Amniotic stem cell (primary cell): Measurements from ENCODE around the gene GALP.
"Not testable (repeated sequence)": the region's sequence is repeated elsewhere in the genome, so short reads cannot be mapped to it uniquely, and the experiment has no call there.

Experiments
- DNase-seq: peaks from one replicate; lab custom pipeline; 2025; lab: John Stamatoyannopoulos, UW

GALP gene

DNA sequence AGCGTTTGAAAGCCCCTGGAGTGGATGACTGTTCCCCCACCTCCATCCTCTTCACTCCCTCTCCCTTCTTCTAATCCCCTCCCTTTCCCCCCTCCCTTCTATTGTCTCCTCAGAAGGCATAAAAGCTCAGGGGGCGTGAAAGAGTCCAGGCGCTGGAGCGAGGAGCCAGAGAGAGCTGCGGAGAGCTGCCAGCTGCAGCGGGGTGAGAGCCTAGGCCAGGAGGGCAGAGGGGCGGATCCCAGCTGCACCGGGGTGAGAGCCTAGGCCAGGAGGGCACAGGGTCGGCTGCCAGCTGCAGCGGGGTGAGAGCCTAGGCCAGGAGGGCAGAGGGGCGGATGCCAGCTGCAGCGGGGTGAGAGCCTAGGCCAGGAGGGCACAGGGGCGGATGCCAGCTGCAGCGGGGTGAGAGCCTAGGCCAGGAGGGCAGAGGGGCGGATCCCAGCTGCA is at the start of gene GALP:
Gene GALP (plus strand): TSS at position 148 of the 447 bp plus-strand sequence. CDS start 1,101 bp downstream, outside the sequence.
- DNase-seq: not testable (repeated sequence)

DNA sequence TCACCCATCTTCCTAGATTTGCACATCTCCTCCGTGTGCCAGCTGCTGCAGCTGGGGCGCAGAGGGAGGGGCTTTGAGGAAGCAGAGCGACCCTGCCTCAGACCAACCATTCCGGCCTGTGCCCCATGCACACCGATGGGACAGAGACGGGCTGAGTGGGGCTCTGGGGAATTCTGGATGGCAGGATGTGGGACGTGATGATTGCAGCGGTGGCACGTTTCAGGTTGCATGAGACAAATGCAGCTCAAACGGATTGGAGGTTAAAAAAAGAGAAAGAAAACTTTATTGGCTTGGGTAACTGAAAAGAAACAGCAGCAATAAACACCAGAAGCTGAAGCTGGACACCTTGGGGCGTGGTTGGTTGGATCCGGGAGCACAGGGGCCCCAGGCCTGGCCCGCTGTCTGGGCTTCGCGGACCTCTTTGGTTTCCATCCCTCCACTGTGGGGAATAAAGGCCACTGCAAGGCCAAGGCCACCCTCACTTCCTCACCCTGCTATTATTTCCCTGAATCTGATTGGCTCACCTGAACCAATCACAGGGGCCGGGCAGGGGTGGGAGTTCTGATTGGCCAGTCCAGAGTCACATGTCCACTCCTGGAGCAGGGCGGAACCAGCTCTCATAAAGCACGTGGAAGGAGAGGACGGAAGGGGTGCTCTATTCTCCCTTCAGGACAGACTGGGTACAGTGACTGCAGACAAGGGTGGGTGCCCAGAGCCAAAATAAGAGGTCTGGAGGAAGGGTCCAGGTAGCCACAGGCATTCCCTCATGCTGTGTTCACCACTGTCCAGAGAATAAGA is 48.6 kb upstream of the GALP start:
- DNase-seq: no peak

- no peak for DNase-seq
Observed at GRCh38 chr19:56130006-56130405, 45.8 kb upstream of the GALP start.

DNA sequence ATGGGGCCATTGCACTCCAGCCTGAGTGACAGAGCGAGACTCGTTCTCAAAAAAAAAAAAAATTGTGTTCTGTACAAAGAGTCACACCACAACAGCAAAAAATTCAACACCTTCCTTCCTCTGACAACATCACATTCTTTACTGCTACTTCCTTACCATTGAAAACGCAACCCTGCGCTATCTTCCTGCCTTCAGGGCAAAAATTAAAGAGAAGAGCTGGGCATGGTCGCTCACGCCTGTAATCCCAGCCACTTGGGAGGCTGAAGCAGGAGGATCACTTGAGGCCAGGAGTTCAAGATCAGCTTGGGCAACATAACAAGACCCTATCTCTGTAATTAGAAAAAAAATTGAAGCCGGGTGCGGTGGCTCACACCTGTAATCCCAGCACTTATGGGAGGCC is 44.2 kb upstream of the GALP start:
- no peak for DNase-seq

- no peak for DNase-seq
Observed at GRCh38 chr19:56132316-56132822, 43.4 kb upstream of the GALP start.

- no peak for DNase-seq
Observed at GRCh38 chr19:56133858-56134653, 41.8 kb upstream of the GALP start.

DNA sequence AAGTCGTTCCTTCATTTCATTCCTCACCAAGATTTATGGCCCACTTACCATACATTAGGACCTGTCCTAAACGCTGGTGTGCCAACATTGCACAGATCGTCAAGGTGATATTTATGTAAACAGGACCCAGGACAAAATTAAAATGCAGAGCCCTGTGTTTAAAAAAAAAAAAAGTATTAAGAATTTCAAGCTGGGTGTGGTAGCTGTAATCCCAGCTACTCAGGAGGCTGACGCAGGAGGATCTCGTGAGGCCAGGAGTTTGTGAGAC is 41.2 kb upstream of the GALP start:
- DNase-seq: no peak

- no peak for DNase-seq
Observed at GRCh38 chr19:56136362-56136761, 39.4 kb upstream of the GALP start.

DNA sequence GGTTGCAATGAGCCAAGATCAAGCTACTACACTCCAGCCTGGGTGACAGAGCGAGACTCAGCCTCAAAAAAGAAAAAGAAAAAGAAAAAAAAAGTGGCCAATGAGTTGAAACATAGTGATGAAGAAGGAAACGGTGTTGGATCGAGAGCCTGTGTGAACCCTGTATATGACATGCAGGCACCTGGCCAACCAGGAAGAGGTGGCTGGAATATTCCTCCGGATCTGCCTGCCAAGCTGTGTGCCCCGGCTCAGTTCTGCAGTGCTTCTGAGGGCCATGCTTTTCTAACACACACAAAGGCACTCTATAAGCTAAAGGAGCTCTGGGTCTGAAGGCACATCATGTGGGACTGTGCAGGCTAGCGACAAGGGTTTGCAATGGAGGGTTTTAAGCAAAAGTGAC is 38.4 kb upstream of the GALP start:
- no peak for DNase-seq

GRCh38 chr19:56138069-56138468 is 37.7 kb upstream of the GALP start:
- no peak for DNase-seq

- DNase-seq: no peak
Observed at GRCh38 chr19:56139847-56140582, 35.8 kb upstream of the GALP start.

GRCh38 chr19:56140583-56141416 is 35.0 kb upstream of the GALP start, which contains the start of gene ZNF444:
Gene ZNF444, plus strand, starts transcription at chr19:56141287. Its CDS starts 5,625 bp downstream, at chr19:56146912.
- DNase-seq: peak; percentile 99

DNA sequence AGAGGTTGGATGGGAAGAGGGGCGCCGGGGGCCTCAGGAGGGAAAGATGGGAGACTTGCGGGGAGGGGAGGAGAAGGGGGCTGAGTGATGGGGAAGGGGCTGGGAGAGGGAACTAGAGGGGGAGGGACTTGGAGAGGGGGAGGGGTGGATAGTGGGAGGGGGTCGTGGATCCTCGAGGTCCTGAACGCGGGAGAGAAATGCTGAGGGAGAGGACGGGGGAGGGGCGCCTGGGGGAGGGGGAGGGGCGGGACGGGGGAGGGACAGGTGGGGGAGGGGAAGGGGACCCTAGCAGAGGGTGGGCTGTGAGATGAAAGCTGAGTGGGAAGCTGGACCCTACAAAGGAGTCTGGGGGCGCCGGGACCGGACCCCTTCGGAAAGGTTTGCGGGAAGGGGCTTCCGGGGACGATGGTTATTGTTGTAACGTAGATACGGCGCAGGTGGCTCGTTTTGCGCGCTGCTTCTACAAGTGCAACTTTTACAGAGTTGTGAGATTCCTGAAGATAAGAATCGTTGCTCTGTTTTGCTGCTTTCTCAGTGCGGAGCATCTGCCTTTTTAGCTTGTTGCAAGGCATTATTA is 34.3 kb upstream of the GALP start:
- no peak for DNase-seq

DNA sequence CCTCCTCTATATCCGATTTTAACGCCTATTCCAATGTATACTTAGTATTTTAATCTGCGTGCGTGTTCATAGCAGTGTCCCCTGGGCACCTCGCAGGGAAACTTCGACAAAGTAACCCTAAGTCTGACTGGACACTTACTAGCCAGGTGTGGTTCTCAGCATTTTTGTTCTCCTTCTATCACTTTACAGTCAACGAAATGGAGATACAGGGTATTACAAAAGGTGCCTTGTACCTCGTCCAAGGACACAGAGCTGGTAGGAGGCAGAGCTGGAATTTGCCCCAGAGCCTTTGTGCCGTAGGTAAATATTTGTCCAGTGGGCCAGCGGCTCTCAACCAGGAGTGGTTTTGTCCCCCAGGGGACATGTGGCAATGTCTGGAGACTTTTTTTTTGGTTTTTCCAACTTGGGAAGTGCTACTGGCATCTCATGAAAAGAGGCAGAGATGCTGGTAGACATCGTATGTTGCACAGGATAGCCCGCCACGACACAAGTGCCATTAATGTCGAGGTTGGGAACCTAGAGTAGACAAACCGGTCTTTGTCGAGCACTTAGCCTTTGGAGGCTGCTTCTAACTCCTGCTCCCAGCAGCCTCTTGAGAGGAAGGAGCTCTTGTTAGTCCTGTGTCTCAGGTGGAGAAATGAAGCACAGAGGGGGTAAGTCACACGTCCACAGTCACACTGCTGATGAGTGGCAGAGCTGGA is 33.6 kb upstream of the GALP start:
- DNase-seq: no peak

DNA sequence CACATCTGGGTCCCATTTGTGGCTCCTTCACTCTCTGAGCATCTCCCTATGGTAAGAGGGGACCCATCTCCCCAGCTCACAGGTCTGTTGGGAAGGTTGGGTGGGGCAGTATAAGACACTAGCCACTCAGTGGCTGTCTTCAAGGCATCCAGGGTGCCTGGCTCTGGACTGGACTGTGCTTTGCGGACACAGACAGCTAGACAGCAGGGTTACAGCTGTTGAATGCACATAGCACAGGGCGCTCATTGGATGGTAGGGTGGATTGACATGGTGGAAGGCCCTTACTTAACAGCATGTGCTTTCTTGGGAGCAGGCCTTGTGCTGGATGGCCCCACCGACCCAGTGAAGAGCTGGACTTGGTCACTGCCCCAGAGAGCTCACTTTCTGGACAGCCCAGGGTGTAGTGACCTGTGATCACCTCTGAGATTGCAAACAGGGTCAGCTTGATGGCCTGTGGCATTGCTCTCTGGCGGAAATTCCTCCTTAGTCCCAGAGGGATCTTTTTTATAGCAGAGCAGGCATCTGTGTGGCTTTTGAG is 32.8 kb upstream of the GALP start:
- no peak for DNase-seq

DNA sequence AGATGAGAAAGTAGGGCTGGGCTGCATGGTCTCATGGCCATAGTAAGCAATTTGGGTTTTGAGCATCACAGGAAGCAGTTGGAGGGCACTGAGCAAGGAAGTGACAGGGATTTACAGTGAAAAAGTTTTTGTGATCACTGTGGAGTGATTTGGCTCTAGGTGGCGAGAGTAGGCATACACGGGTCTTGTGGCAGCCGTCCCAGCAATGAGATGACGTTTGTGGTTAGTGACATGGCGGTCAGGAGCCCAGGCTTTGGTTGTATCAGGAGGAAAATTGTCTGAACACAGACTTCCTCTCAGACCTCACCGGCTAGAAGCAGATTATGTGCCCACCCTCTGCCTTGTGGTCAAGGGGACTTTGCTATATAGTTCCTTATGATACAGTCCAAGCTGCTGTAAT is 31.4 kb upstream of the GALP start:
- DNase-seq: no peak

DNA sequence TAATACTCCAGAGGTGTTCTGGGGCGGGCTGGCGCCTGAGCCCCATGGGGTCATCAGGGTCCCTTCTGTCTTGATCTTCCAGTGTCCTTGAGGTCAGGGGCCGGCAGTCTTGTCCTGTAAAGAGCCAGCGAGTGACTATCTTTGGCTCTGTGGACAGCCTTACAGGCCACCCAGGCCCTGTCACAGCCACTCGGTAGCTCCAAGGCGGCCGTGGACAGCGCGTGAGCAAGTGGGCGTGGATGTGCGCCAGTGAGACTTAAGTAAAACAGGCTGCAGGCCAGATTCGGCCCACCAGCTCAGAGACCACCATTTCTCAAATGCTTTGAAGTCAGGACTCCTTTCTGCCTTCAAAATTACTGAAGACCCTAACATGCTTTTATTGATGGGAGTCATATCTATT is 31.0 kb upstream of the GALP start:
- DNase-seq: no peak

DNA sequence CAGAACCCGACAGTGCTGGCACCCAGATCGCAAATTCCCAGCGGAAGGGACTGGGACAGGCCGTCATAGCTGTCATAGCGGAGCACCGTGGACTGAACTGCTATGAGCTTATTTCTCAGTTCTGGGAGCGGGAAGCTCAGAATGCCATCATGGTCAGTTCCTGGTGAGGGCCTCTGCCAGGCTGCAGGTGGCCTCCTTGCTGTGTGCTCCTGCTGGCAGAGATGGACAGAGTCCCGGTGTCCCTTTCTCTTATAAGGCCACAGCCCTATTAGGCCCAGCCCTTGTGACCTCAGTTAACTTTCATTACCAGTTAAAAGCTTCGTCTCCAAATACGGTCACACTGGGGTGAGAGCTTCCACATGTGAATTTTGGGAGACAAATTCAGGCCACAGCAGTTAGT is 30.1 kb upstream of the GALP start:
- DNase-seq: no peak

DNA sequence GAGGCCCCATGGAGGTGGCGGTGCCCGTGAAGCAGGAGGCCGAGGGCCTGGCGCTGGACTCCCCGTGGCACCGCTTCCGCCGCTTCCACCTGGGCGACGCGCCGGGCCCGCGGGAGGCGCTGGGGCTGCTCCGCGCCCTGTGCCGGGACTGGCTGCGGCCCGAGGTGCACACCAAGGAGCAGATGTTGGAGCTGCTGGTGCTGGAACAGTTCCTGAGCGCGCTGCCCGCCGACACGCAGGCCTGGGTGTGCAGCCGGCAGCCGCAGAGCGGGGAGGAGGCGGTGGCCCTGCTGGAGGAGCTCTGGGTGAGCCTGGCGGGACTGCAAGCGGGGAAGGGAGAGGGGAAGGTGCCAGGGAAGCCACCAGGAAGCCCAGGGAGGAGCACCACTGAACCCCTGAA is 28.9 kb upstream of the GALP start:
- no peak for DNase-seq

- no peak for DNase-seq
Observed at GRCh38 chr19:56147307-56147706, 28.5 kb upstream of the GALP start.
